Activated naive CD4-positive, alpha-beta T cell treated with anti-CD3 and anti-CD28 coated beads, Interleukin-2, amount 10 ng/mL, durations not matched to agents 7 days and 5 days (primary cell): ENCODE data around the gene GRIA3.
"Not testable (repeated sequence)": the region's sequence is repeated elsewhere in the genome, so short reads cannot be mapped to it uniquely, and the experiment has no call there.

Experiments
- CTCF ChIA-PET: fragments of 350-600 bp; sonication (Branson Sonifier 250); formaldehyde crosslinking; loops from one replicate; lab custom pipeline; 2021; ENCODE audit warnings: antibody characterized with exemption; lab: Charles Lee
- DNase-seq: peaks from one replicate; pipeline ENCODE4 v3.0.0-alpha.2; 2020
- H3K27ac Mint-ChIP-seq: one replicate; pipeline ENCODE4 v1.8.0; 2021; ENCODE audit warnings: mild to moderate bottlenecking, moderate library complexity, mixed read lengths
- H3K27me3 Mint-ChIP-seq: one replicate; pipeline ENCODE4 v1.8.0; 2021; ENCODE audit warnings: mild to moderate bottlenecking, mixed read lengths
- H3K36me3 Mint-ChIP-seq: one replicate; pipeline ENCODE4 v1.8.0; 2021; ENCODE audit warnings: mixed read lengths
- H3K4me1 Mint-ChIP-seq: one replicate; pipeline ENCODE4 v1.8.0; 2021; ENCODE audit warnings: mixed read lengths
- H3K4me3 Mint-ChIP-seq: one replicate; pipeline ENCODE4 v1.8.0; 2021; ENCODE audit warnings: mild to moderate bottlenecking, moderate library complexity, mixed read lengths
- H3K9me3 Mint-ChIP-seq: one replicate; pipeline ENCODE4 v1.8.0; 2021; ENCODE audit warnings: mixed read lengths

Gene GRIA3

DNA sequence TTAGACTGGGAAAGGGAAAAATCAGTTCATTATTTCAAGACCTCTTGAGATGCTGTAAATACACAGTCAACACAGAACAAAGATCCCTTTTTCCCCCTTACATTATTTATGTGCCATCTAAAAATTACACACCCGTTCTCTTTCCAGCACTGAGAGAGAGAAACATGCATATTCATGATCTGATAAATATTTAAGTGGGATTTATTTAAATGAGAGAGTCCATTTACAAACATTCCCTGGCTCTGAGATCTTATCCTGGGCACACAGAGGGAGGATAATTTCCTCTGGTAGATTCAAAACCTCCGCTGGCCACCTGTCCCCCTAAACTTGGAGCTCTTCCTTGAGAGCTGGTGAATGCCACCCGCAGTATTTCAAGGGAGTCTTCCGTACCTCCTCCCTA lies 88.6 kb downstream of the GRIA3 start:
- H3K27ac Mint-ChIP-seq, result no peak overlapping the region
- no peak for DNase-seq
- no peaks in the 10 kb centered on the region for H3K36me3 Mint-ChIP-seq

GRCh38 chrX:123274796-123275195 lies 90.7 kb downstream of the GRIA3 start:
- Mint-ChIP-seq H3K4me1 (no peaks in the 10 kb centered on the region), H3K4me3 (no peak overlapping the region), H3K9me3 (no peaks in the 10 kb centered on the region), H3K27ac (no peak overlapping the region), H3K36me3 (no peaks in the 10 kb centered on the region), H3K27me3 (no peaks in the 10 kb centered on the region)
- DNase-seq, result no peak
- CTCF ChIA-PET, result no interaction called here

More for the DNA sequence above, 88.6 kb downstream of the GRIA3 start:
- Mint-ChIP-seq H3K27me3 (no peaks in the 10 kb centered on the region), H3K9me3 (no peaks in the 10 kb centered on the region), H3K4me3 (no peak overlapping the region), H3K4me1 (no peaks in the 10 kb centered on the region)
- CTCF ChIA-PET, result no interaction called here

- no peak for DNase-seq
- no peaks in the 10 kb centered on the region for H3K9me3 Mint-ChIP-seq
- no peaks in the 10 kb centered on the region for H3K4me1 Mint-ChIP-seq
- CTCF ChIA-PET, result no interaction called here
- H3K27ac Mint-ChIP-seq, result no peak overlapping the region
- no peaks in the 10 kb centered on the region for H3K36me3 Mint-ChIP-seq
- H3K27me3 Mint-ChIP-seq, result no peaks in the 10 kb centered on the region
- H3K4me3 Mint-ChIP-seq, result no peak overlapping the region
Observed at GRCh38 chrX:123277347-123277746, 93.3 kb downstream of the GRIA3 start.

- Mint-ChIP-seq H3K36me3 (no peaks in the 10 kb centered on the region), H3K27me3 (no peaks in the 10 kb centered on the region), H3K9me3 (no peaks in the 10 kb centered on the region), H3K27ac (no peak overlapping the region), H3K4me1 (no peaks in the 10 kb centered on the region), H3K4me3 (no peak overlapping the region)
- DNase-seq, result no peak
- CTCF ChIA-PET, result no interaction called here
Observed at GRCh38 chrX:123277821-123278220, 93.7 kb downstream of the GRIA3 start.

GRCh38 chrX:123282241-123282640 lies 98.2 kb downstream of the GRIA3 start:
- Mint-ChIP-seq H3K27me3 (no peaks in the 10 kb centered on the region), H3K9me3 (no peaks in the 10 kb centered on the region), H3K27ac (no peak overlapping the region), H3K36me3 (no peaks in the 10 kb centered on the region), H3K4me3 (no peak overlapping the region), H3K4me1 (no peaks in the 10 kb centered on the region)
- DNase-seq, result no peak
- CTCF ChIA-PET, result no interaction called here

GRCh38 chrX:123283407-123283806 lies 99.3 kb downstream of the GRIA3 start:
- H3K4me3 Mint-ChIP-seq, CTCF ChIA-PET, DNase-seq, H3K27me3 Mint-ChIP-seq, H3K4me1 Mint-ChIP-seq, H3K36me3 Mint-ChIP-seq, H3K9me3 Mint-ChIP-seq, H3K27ac Mint-ChIP-seq: not testable (repeated sequence)

DNA sequence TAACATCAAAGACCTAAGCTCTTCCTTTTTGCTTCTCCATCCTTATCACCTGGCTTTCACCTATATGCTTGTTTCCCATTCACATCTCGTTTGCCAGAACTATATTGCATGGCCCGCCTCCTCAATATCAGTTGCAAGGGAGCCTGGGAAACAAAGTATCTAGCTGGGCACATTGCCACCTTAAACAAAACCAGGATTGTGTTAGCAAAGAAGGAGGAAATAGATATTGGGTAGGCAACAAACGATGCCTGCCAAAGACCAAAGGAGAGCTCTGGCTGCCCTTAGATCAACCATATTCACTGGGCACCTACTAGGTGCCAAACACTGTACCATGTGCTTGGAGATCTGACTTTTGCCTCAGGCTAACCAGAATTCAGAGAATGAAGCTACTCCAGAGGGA lies 107.5 kb downstream of the GRIA3 start:
- Mint-ChIP-seq H3K36me3 (no peaks in the 10 kb centered on the region), H3K27me3 (no peaks in the 10 kb centered on the region), H3K4me3 (no peak overlapping the region), H3K4me1 (no peaks in the 10 kb centered on the region), H3K27ac (no peak overlapping the region), H3K9me3 (no peaks in the 10 kb centered on the region)
- no peak for DNase-seq
- CTCF ChIA-PET, result no interaction called here

DNA sequence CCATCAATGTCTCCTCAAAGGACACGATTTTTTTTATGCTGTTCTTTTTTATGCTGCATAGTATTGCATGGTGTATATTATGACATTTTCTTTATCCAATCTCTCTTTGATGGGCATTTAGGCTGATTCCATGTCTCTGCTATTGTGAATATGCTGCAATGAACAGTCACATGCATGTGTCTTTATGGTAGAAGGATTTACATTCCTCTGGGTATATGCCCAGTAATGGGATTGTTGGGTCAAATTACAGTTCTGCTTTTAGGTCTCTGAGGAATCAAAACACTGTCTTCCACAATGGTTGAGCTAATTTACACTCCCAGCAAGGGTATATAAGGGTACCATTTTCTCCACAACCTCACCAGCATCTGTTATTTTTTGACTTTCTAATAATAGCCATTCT lies 113.9 kb downstream of the GRIA3 start:
- Mint-ChIP-seq H3K9me3 (no peaks in the 10 kb centered on the region), H3K27me3 (no peaks in the 10 kb centered on the region), H3K4me3 (no peak overlapping the region), H3K27ac (no peak overlapping the region), H3K4me1 (no peaks in the 10 kb centered on the region), H3K36me3 (no peaks in the 10 kb centered on the region)
- DNase-seq, result no peak
- CTCF ChIA-PET, result no interaction called here

- CTCF ChIA-PET, result no interaction called here
- Mint-ChIP-seq H3K9me3 (no peaks in the 10 kb centered on the region), H3K4me1 (no peaks in the 10 kb centered on the region), H3K4me3 (no peak overlapping the region), H3K36me3 (no peaks in the 10 kb centered on the region), H3K27ac (no peak overlapping the region), H3K27me3 (no peaks in the 10 kb centered on the region)
- no peak for DNase-seq
Observed at GRCh38 chrX:123303429-123303828, 119.4 kb downstream of the GRIA3 start.

GRCh38 chrX:123308658-123309057 lies 124.6 kb downstream of the GRIA3 start:
- H3K36me3 Mint-ChIP-seq, result no peaks in the 10 kb centered on the region
- no peaks in the 10 kb centered on the region for H3K27me3 Mint-ChIP-seq
- no peak overlapping the region for H3K4me3 Mint-ChIP-seq
- no peak for DNase-seq
- no peaks in the 10 kb centered on the region for H3K9me3 Mint-ChIP-seq
- H3K27ac Mint-ChIP-seq, result no peak overlapping the region
- no peaks in the 10 kb centered on the region for H3K4me1 Mint-ChIP-seq
- CTCF ChIA-PET, result no interaction called here

DNA sequence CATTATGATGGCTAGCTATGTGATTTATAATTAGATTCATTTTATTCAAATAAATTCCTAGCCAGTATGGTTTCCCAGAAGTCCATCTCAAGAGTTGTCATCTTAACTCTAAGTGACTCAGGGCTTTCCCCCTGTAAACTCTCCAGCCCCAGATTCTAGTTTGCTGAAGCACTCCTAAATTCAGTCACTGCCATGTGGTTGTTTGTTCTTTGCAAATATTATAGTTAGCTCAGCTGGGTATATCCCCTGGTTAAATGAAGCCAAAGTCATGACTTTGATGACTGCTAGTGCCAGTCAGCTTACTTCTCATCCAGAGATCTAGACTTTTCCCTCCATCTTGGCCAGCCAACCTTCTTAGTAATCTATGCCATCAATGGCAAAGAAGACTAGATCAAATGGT lies 126.0 kb downstream of the GRIA3 start:
- no peaks in the 10 kb centered on the region for H3K4me1 Mint-ChIP-seq
- no peaks in the 10 kb centered on the region for H3K27me3 Mint-ChIP-seq
- H3K36me3 Mint-ChIP-seq, result no peaks in the 10 kb centered on the region
- no peak for DNase-seq
- H3K27ac Mint-ChIP-seq, result no peak overlapping the region
- H3K9me3 Mint-ChIP-seq, result no peaks in the 10 kb centered on the region
- CTCF ChIA-PET, result no interaction called here
- no peak overlapping the region for H3K4me3 Mint-ChIP-seq

GRCh38 chrX:123311486-123311885 lies 127.4 kb downstream of the GRIA3 start:
- H3K36me3 Mint-ChIP-seq, result no peaks in the 10 kb centered on the region
- no peak overlapping the region for H3K4me3 Mint-ChIP-seq
- no peaks in the 10 kb centered on the region for H3K27me3 Mint-ChIP-seq
- CTCF ChIA-PET, result no interaction called here
- no peak overlapping the region for H3K27ac Mint-ChIP-seq
- DNase-seq, result no peak
- no peaks in the 10 kb centered on the region for H3K9me3 Mint-ChIP-seq
- no peaks in the 10 kb centered on the region for H3K4me1 Mint-ChIP-seq

DNA sequence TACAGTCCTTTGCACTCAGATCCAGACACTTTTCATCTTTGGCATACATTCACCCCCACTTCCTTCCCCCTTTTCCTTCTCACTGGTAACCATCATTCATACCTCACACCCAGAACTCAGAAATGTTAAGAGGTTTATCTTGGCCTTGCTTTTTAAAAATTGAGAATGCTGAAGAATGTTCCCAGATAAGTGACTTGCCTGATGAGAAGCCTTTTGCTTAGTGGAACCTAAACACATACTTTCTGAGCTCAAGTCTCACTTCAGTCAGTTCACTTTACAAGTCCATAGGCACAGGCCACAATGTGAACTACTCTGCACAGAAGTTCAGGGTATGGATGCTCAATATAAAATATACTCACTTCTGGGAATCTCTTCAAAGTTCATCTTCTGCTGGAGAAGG lies 129.4 kb downstream of the GRIA3 start:
- no peaks in the 10 kb centered on the region for H3K27me3 Mint-ChIP-seq
- H3K36me3 Mint-ChIP-seq, result no peaks in the 10 kb centered on the region
- no peak overlapping the region for H3K4me3 Mint-ChIP-seq
- H3K4me1 Mint-ChIP-seq, result no peaks in the 10 kb centered on the region
- CTCF ChIA-PET, result no interaction called here
- no peak overlapping the region for H3K27ac Mint-ChIP-seq
- DNase-seq, result no peak
- H3K9me3 Mint-ChIP-seq, result no peaks in the 10 kb centered on the region

- H3K4me3 Mint-ChIP-seq, result no peak overlapping the region
- no peak for DNase-seq
- no peaks in the 10 kb centered on the region for H3K4me1 Mint-ChIP-seq
- H3K27ac Mint-ChIP-seq, result no peak overlapping the region
- no peaks in the 10 kb centered on the region for H3K36me3 Mint-ChIP-seq
- H3K9me3 Mint-ChIP-seq, result no peaks in the 10 kb centered on the region
- CTCF ChIA-PET, result no interaction called here
- no peaks in the 10 kb centered on the region for H3K27me3 Mint-ChIP-seq
Observed at GRCh38 chrX:123320622-123321021, 136.5 kb downstream of the GRIA3 start.

GRCh38 chrX:123322536-123322935 lies 138.5 kb downstream of the GRIA3 start:
- no peak for DNase-seq
- no peaks in the 10 kb centered on the region for H3K9me3 Mint-ChIP-seq
- CTCF ChIA-PET, result no interaction called here

GRCh38 chrX:123324625-123325024 lies 140.5 kb downstream of the GRIA3 start:
- Mint-ChIP-seq H3K9me3 (no peaks in the 10 kb centered on the region), H3K36me3 (no peaks in the 10 kb centered on the region), H3K4me1 (no peaks in the 10 kb centered on the region), H3K27me3 (no peaks in the 10 kb centered on the region), H3K4me3 (no peak overlapping the region), H3K27ac (no peak overlapping the region)
- no peak for DNase-seq
- CTCF ChIA-PET, result no interaction called here

More at GRCh38 chrX:123322536-123322935, 138.5 kb downstream of the GRIA3 start:
- no peaks in the 10 kb centered on the region for H3K36me3 Mint-ChIP-seq
- no peaks in the 10 kb centered on the region for H3K4me1 Mint-ChIP-seq
- no peak overlapping the region for H3K4me3 Mint-ChIP-seq
- no peak overlapping the region for H3K27ac Mint-ChIP-seq
- H3K27me3 Mint-ChIP-seq, result no peaks in the 10 kb centered on the region
